H1 (cell line): ENCODE measurements around the gene GPSM1. TPM values are rescaled to one million over a fixed set of nuclear protein-coding genes. Genes with fewer than 3 reads are reported as not detected.

Experiments
- RXRA ChIP-seq: IDR thresholded peaks from 2 replicates; pipeline ENCODE4 v1.6.1; 2011; ENCODE audit warnings: low read depth, mild to moderate bottlenecking, low read length, moderate library complexity; ENCODE audit not compliant: insufficient read depth
- SUZ12 ChIP-seq: fragments of 200-600 bp; sonication (generic); IDR thresholded peaks from 2 replicates; pipeline ENCODE4 v1.6.1; 2012; ENCODE audit warnings: mild to moderate bottlenecking, inconsistent platforms, low read length, moderate library complexity, mixed read lengths
- polyA plus RNA-seq, 7 experiments: library from polyadenylated mRNA; depleted of rRNA in 3 of 7; stranded (reverse) in 5 of 7; unstranded in 2 of 7; fragments of >200 nt in 5 of 7; fragments of 200-250 nt in 2 of 7; gene quantifications; 1 replicate in 5 of 7; 2 replicates in 1 of 7; 4 replicates in 1 of 7; pipeline versions ENCODE4 v1.2.1 to v1.2.3, GENCODE V29; 2011 to 2013; ENCODE audit warnings: missing spikeins in 2 of 7, mixed read lengths in 2 of 7
- total RNA-seq: library from RNA; stranded (reverse); fragmentation: NEBNext Ultra II Directional; extraction: Animal tissue kit (Norgen Biotek cat#: 25700); gene quantifications from 2 replicates; pipeline ENCODE4 v1.2.1, GENCODE V29; 2021
- TF ChIP-seq, protein P1 (sequence below): IDR thresholded peaks from 2 replicates; pipeline ENCODE4 v1.6.1; 2012; ENCODE audit warnings: inconsistent platforms

The GPSM1 gene
- total and polyA plus RNA-seq, 2 of the 8 experiments (the other 6 are each of a cell fraction or from before 2014, with no cell fraction given) = 12.8 to 18.0 TPM

DNA sequence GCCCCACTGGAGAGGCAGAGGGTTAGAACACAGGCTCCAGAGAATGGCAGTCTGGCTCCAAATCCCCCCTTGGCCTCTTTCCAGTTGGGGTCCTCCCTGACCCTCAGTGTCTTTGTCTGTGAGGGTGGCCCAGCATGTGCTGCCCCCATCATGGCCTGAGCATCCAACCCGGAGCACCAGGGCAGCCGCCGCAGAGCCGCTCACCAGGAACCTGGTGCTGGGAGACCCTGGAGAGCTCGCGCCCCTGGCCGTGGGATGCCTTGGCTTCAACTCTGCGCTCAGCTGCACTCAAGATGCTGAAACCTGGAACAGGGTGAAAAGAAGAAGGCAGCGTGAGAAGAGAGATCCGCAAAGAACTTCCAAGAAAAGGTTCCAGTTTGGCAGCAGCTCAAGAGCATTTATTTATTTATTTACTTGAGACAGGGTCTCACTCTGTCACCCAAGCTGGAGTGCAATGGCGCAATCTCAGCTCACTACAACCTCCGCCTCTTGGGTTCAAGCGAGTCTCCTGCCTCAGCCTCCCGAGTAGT is 27.3 kb upstream of the GPSM1 start (continued):
- no peak for TF ChIP-seq SUZ12
- TF ChIP-seq, protein P1, sequence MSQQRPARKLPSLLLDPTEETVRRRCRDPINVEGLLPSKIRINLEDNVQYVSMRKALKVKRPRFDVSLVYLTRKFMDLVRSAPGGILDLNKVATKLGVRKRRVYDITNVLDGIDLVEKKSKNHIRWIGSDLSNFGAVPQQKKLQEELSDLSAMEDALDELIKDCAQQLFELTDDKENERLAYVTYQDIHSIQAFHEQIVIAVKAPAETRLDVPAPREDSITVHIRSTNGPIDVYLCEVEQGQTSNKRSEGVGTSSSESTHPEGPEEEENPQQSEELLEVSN = no peak
- no peak for TF ChIP-seq RXRA
